RWPE2 (cell line): ENCODE data around the gene DDC.

Experiments used
- ATAC-seq: fragments of 200-7000 bp; cut with Tn5 transposase; 3 replicates; pipeline ENCODE4 v1.9.1; 2021; ENCODE audit warnings: low read depth
- DNase-seq: peaks from one replicate; pipeline ENCODE4 v3.0.0-alpha.2; 2020; ENCODE audit warnings: low spot score
- H3K27ac ChIP-seq: fragments of 450-650 bp; 2 replicates; pipeline ENCODE4 v1.5.1; 2017; ENCODE audit warnings: mild to moderate bottlenecking; ENCODE audit not compliant: poor library complexity, severe bottlenecking
- H3K27me3 ChIP-seq: fragments of 250-450 bp; sonication (Bioruptor Pico); 2 replicates; pipeline ENCODE4 v1.5.1; 2021; ENCODE audit warnings: mild to moderate bottlenecking, moderate library complexity; ENCODE audit not compliant: insufficient read depth, poor library complexity, severe bottlenecking
- H3K36me3 ChIP-seq: fragments of 250-450 bp; sonication (Bioruptor Pico); 2 replicates; pipeline ENCODE4 v1.5.1; 2020; ENCODE audit warnings: low read depth, mild to moderate bottlenecking, moderate library complexity
- H3K4me1 ChIP-seq: fragments of 250-450 bp; sonication (Bioruptor Pico); 2 replicates; pipeline ENCODE4 v1.5.1; 2021; ENCODE audit warnings: mild to moderate bottlenecking, moderate library complexity; ENCODE audit not compliant: insufficient read depth, poor library complexity, severe bottlenecking
- H3K4me3 ChIP-seq: fragments of 250-450 bp; sonication (Bioruptor Pico); 2 replicates; pipeline ENCODE4 v1.5.1; 2021; ENCODE audit warnings: mild to moderate bottlenecking, moderate library complexity; ENCODE audit not compliant: severe bottlenecking
- H3K9me3 ChIP-seq: fragments of 250-450 bp; sonication (Bioruptor Pico); 2 replicates; pipeline ENCODE4 v1.5.1; 2021; ENCODE audit warnings: mild to moderate bottlenecking, moderate library complexity; ENCODE audit not compliant: severe bottlenecking
- CTCF ChIP-seq: fragments of 450-650 bp; IDR thresholded peaks from one replicate; pipeline ENCODE4 v1.5.1; 2017; ENCODE audit warnings: mild to moderate bottlenecking, moderate library complexity; ENCODE audit not compliant: poor library complexity, severe bottlenecking

The DDC gene

DNA sequence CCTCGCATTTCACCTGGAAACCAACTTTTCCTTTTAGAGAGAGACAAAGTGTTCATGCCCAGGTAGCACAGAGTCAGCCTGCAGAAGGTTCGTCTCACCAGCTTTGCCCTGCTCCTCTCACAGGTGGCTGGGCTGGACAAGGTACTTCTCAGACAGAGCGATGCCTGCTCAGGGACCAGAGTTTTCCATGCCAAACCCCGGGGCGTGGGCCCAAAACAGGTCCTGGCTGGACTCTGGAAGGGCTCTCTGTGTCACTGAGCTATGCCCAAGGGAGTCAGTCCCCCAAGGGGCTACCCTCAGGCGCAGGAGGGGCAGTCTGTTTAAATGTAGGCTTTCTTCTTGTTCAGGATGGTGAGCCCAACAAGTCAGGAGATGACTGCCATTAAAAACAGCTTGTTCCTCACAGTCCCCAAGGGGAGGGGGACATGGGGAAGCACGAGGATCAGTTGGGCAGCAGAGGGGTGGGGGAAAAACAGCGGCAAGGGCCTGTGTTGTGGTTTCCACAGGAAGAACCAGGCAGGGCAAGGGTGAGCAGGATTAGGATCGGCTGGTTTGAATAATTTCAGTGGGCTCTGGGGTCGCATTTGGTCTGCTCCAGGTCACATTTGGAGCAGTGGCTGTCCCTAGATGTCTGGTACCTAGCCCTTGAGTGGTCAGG is 59.5 kb downstream of the DDC start:
- TF ChIP-seq CTCF = no peak
- H3K36me3 ChIP-seq = no peaks in the 10 kb centered on the region
- ATAC-seq = no peak
- H3K9me3 ChIP-seq = no peaks in the 10 kb centered on the region
- H3K4me3 ChIP-seq = no peak overlapping the region
- no peaks in the 10 kb centered on the region for H3K27me3 ChIP-seq
- no peak overlapping the region for H3K27ac ChIP-seq
- peaks cover 21% of the 10 kb centered on the region for H3K4me1 ChIP-seq
- no peak for DNase-seq

- no peaks in the 10 kb centered on the region for H3K9me3 ChIP-seq
- no peak for ATAC-seq
- no peak for DNase-seq
- peaks cover 21% of the 10 kb centered on the region for H3K4me1 ChIP-seq
- no peak overlapping the region for H3K4me3 ChIP-seq
- no peak for TF ChIP-seq CTCF
- no peak overlapping the region for H3K27ac ChIP-seq
- no peaks in the 10 kb centered on the region for H3K36me3 ChIP-seq
- no peaks in the 10 kb centered on the region for H3K27me3 ChIP-seq
Measured at GRCh38 chr7:50504646-50505546, 60.3 kb downstream of the DDC start.

DNA sequence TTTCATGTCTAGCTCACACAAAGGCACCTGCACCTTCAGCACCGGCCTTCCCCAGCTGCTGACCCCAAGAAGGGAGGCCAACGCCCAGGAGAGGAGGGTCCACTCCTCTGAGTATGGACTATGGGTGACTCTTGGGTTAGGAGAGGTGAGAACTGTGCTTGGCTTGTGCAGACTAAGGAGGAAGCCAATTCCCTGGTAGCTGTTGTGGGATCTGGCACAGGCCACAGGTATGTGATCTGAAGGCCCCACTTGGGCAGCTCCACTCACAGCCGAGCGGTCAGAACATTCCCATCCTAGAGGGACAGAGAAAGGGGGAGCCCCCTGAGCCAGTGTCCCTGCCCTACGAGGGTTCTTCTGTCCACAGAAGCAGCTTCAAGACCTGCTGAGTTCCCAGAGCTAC is 62.3 kb downstream of the DDC start:
- DNase-seq = no peak
- Histone ChIP-seq H3K4me3 (no peak overlapping the region), H3K9me3 (no peaks in the 10 kb centered on the region), H3K27ac (peak overlapping the region; percentile 77), H3K4me1 (peaks cover 25% of the 10 kb centered on the region), H3K27me3 (no peaks in the 10 kb centered on the region), H3K36me3 (no peaks in the 10 kb centered on the region)
- no peak for TF ChIP-seq CTCF
- ATAC-seq = no peak

- no peak overlapping the region for H3K4me3 ChIP-seq
- peak overlapping the region; percentile 77 for H3K27ac ChIP-seq
- H3K27me3 ChIP-seq = no peaks in the 10 kb centered on the region
- H3K4me1 ChIP-seq = peaks cover 33% of the 10 kb centered on the region
- H3K9me3 ChIP-seq = no peaks in the 10 kb centered on the region
- TF ChIP-seq CTCF = no peak
- ATAC-seq (peak; percentile 97), DNase-seq (no peak)
- H3K36me3 ChIP-seq = no peaks in the 10 kb centered on the region
Measured at GRCh38 chr7:50502001-50502684, 63.1 kb downstream of the DDC start.
